Thyroid gland (tissue), 4 donors: ENCODE measurements around the gene MPI. TPM values are rescaled to one million over a fixed set of nuclear protein-coding genes. Genes with fewer than 3 reads are reported as not detected.
"Not testable (repeated sequence)": the region's sequence is repeated elsewhere in the genome, so short reads cannot be mapped to it uniquely, and the experiment has no call there.

Experiments used
- DNase-seq, 2 donors: peaks; one replicate each; pipeline ENCODE4 v3.0.0-alpha.2; 2019
- H3K27ac ChIP-seq, 3 donors: fragments of 200-600 bp; sonication (generic); 1 replicate in 2 of 3; 2 replicates in 1 of 3; pipeline ENCODE4 v1.5.1; 2016 to 2019; ENCODE audit warnings: mild to moderate bottlenecking in 1 of 3, moderate library complexity in 1 of 3
- H3K27me3 ChIP-seq: fragments of 200-600 bp; sonication (generic); one replicate; pipeline ENCODE4 v1.5.1; 2019
- H3K36me3 ChIP-seq, 2 donors: fragments of 200-600 bp; sonication (generic); one replicate each; pipeline ENCODE4 v1.5.1; 2016 to 2019
- H3K4me1 ChIP-seq, 2 donors: fragments of 200-600 bp; sonication (generic); one replicate each; pipeline ENCODE4 v1.5.1; 2017 to 2019
- H3K4me3 ChIP-seq, 3 donors: fragments of 200-600 bp; sonication (generic); replicated peaks in 1 of 3; 1 replicate in 2 of 3; 2 replicates in 1 of 3; pipeline ENCODE4 v1.5.1; 2016; ENCODE audit warnings: mild to moderate bottlenecking in 1 of 3
- H3K9me3 ChIP-seq: fragments of 200-600 bp; sonication (generic); one replicate; pipeline ENCODE4 v1.5.1; 2017
- POLR2A ChIP-seq, 2 donors: fragments of 450-650 bp; IDR thresholded peaks; one replicate each; pipeline ENCODE4 v1.6.1; 2017; ENCODE audit warnings: antibody characterized with exemption in 2 of 2, mild to moderate bottlenecking in 2 of 2, moderate library complexity in 1 of 2
- WGBS, 2 donors: methylation state at CpG; one replicate each; pipeline ENCODE4 v1.1.5; 2017; 5-methylcytosine and 5-hydroxymethylcytosine counted together
- intact Hi-C: fragments of 100-400 bp; cut with DNase I; formaldehyde crosslinking; loops from one replicate; pipeline ENCODE4 v1.15.1; 2023
- total RNA-seq, 4 donors: library from RNA; depleted of rRNA; stranded (reverse); fragments of >200 nt; gene quantifications; one replicate each; pipeline ENCODE4 v1.2.3, GENCODE V29; 2016
- TF ChIP-seq, protein P1 (sequence below), 6 experiments: fragments of 200-600 bp in 3 of 6; fragments of 450-650 bp in 3 of 6; sonication (generic) in 3 of 6; IDR thresholded peaks; one replicate each; pipeline ENCODE4 v1.5.1; 2016 to 2019; ENCODE audit warnings: antibody characterized with exemption in 6 of 6, mild to moderate bottlenecking in 2 of 6, inconsistent platforms in 1 of 6, moderate library complexity in 1 of 6

The MPI gene
- total RNA-seq, 4 donors from 2014 or later = 72.2 to 91.1 (median 88.5) TPM

DNA sequence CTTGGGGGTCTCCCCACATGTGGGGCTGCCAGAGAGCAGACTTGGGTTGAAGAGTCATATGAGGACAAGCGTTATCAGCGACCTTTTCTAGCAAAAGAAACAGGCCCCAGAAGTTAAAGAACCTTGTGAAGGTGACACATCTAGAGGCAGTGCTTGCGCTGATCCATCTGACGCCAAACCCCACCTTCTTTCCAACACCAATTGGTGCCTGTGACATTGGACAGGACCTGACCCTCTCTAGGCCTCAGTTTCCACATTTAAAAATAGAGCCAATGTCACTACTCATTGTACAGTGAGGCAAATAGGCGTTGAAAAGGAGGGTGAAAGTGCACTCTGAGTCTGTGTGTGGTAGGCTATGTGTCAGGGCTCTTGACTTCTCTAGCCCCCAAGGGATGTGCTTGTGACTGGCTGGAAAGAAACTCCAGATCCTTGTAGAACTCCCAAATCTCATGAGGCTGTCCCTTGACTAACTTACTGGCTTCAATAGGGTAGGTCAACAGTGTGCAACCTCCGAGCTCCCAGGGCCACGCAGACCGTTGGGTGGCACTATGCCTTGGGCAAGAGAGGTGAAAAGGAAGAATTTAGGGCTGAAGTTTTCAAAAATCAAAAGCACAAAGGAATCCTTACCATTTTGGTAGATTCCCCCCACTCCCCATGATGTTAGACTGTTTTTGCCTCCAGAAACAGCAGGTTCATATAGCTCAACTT is 17.5 kb downstream of the MPI start:
- peaks cover 8 to 19% of the 10 kb centered on the region in 2 donors for H3K36me3 ChIP-seq
- 39 to 41% methylated on average over 7 to 8 of the region's 8 CpGs for WGBS, 2 donors
- peaks cover 10 to 17% of the 10 kb centered on the region in 2 donors for H3K4me1 ChIP-seq
- peak overlapping the region; percentile 21 to 98 (median 96) for H3K4me3 ChIP-seq
- no peaks in the 10 kb centered on the region for H3K9me3 ChIP-seq
- H3K27ac ChIP-seq = peak overlapping the region; percentile 87 to 97 (median 93)
- intact Hi-C loops = loop anchor here (2.0 to 10.0 kb wide), 2 partner anchors 47 to 135 kb away; partner anchors contain the start of gene RPP25
- H3K27me3 ChIP-seq = no peaks in the 10 kb centered on the region
- TF ChIP-seq, protein P1, sequence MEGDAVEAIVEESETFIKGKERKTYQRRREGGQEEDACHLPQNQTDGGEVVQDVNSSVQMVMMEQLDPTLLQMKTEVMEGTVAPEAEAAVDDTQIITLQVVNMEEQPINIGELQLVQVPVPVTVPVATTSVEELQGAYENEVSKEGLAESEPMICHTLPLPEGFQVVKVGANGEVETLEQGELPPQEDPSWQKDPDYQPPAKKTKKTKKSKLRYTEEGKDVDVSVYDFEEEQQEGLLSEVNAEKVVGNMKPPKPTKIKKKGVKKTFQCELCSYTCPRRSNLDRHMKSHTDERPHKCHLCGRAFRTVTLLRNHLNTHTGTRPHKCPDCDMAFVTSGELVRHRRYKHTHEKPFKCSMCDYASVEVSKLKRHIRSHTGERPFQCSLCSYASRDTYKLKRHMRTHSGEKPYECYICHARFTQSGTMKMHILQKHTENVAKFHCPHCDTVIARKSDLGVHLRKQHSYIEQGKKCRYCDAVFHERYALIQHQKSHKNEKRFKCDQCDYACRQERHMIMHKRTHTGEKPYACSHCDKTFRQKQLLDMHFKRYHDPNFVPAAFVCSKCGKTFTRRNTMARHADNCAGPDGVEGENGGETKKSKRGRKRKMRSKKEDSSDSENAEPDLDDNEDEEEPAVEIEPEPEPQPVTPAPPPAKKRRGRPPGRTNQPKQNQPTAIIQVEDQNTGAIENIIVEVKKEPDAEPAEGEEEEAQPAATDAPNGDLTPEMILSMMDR (IDR thresholded peaks at IDR 0.05) = no peak
- no peak for TF ChIP-seq POLR2A (IDR thresholded peaks at IDR 0.05)
- DNase-seq = peak; percentile 28

GRCh38 chr15:74908635-74909034 is 18.8 kb downstream of the MPI start:
- no peak overlapping the region for H3K27ac ChIP-seq
- WGBS, 2 donors = 97 to 100% methylated on average over 4 of the region's 4 CpGs
- intact Hi-C loops = loop anchor here (10.0 kb wide), 1 partner anchor 46 kb away; the partner anchor contains the start of gene RPP25
- H3K4me3 ChIP-seq = no peak overlapping the region
- no peak for DNase-seq
- peaks cover 0 to 12% of the 10 kb centered on the region in 2 donors for H3K36me3 ChIP-seq
- TF ChIP-seq POLR2A (IDR thresholded peaks at IDR 0.05) = no peak
- TF ChIP-seq, protein P1 (IDR thresholded peaks at IDR 0.05) = no peak
- no peaks in the 10 kb centered on the region for H3K27me3 ChIP-seq
- H3K4me1 ChIP-seq = peaks cover 14 to 26% of the 10 kb centered on the region in 2 donors
- no peaks in the 10 kb centered on the region for H3K9me3 ChIP-seq

DNA sequence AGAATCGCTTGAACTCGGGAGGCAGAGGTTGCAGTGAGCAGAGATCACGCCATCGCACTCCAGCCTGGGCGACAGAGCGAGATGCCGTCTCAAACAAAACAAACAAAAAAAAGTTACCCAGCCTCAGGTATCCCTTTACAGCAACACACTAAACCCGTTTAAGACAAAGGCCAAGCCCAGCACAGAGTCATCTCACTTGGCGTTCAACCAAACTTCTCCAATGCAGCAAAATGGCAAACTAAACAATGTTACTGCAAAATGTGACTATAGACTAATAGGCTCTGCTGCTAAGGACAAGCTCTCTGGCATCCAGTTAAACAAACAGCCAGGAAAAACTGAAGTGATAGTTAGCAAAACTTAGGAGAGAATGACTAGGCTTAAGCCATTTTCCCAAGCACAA is 23.2 kb downstream of the MPI start:
- 68 to 69% methylated on average over 9 of the region's 9 CpGs for WGBS, 2 donors

DNA sequence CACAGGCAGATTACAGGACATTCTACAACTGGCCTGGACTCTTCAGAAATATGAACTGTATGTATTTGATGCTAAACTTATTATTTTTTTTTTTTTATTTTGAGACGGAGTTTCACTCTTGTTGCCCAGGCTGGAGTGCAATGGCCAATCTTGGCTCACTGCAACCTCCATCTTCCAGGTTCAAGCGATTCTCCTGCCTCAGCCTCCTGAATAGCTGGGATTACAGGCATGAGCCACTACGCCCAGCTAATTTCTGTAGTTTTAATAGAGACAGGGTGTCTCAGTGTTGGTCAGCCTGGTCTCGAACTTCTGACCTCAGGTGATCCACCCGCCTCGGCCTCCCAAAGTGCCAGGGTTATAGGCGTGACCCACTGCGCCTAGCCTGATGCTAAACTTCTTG is 24.0 kb downstream of the MPI start:
- DNase-seq, H3K9me3 ChIP-seq, H3K27me3 ChIP-seq, intact Hi-C loops, H3K4me3 ChIP-seq: not testable (repeated sequence)
- peak overlapping the region; percentile 66 to 90 (median 66) for H3K27ac ChIP-seq
- H3K36me3 ChIP-seq = peaks cover 18 to 34% of the 10 kb centered on the region in 2 donors
- WGBS, 2 donors = 95% methylated on average over 8 of the region's 8 CpGs
- peaks cover 8 to 13% of the 10 kb centered on the region in 2 donors for H3K4me1 ChIP-seq

More for the DNA sequence above, 23.2 kb downstream of the MPI start:
- Histone ChIP-seq H3K36me3 (peaks cover 13 to 28% of the 10 kb centered on the region in 2 donors), H3K27ac (peak overlapping the region; percentile 66 to 90 (median 81)), H3K4me1 (peaks cover 8 to 13% of the 10 kb centered on the region in 2 donors), H3K9me3 (no peaks in the 10 kb centered on the region), H3K27me3 (no peaks in the 10 kb centered on the region), H3K4me3 (no peak overlapping the region)
- DNase-seq = peak; percentile 62 to 64
- intact Hi-C loops = no loop called here
- TF ChIP-seq POLR2A (IDR thresholded peaks at IDR 0.05) = peak in 1 of 2 donors; percentile 20
- TF ChIP-seq, protein P1 (IDR thresholded peaks at IDR 0.05) = no peak

- Histone ChIP-seq H3K9me3 (no peaks in the 10 kb centered on the region), H3K4me3 (no peak overlapping the region), H3K4me1 (peaks cover 8 to 11% of the 10 kb centered on the region in 2 donors), H3K27ac (no peak overlapping the region), H3K27me3 (no peaks in the 10 kb centered on the region), H3K36me3 (peaks cover 50 to 63% of the 10 kb centered on the region in 2 donors)
- no peak for DNase-seq
- intact Hi-C loops = no loop called here
- 93 to 94% methylated on average over 6 of the region's 6 CpGs for WGBS, 2 donors
- no peak for TF ChIP-seq POLR2A (IDR thresholded peaks at IDR 0.05)
Measured at GRCh38 chr15:74917676-74918075, 27.8 kb downstream of the MPI start.

- Histone ChIP-seq H3K9me3 (no peaks in the 10 kb centered on the region), H3K36me3 (peaks cover 55 to 77% of the 10 kb centered on the region in 2 donors), H3K27ac (no peak overlapping the region), H3K4me1 (no peaks in the 10 kb centered on the region), H3K4me3 (no peak overlapping the region), H3K27me3 (no peaks in the 10 kb centered on the region)
- intact Hi-C loops = no loop called here
- 84% methylated on average over 8 of the region's 8 CpGs for WGBS, 2 donors
- DNase-seq = no peak
- TF ChIP-seq, protein P1 (IDR thresholded peaks at IDR 0.05) = no peak
- TF ChIP-seq POLR2A (IDR thresholded peaks at IDR 0.05) = no peak
Measured at GRCh38 chr15:74920456-74920855, 30.6 kb downstream of the MPI start.
